NCI-H2196 (cell line): Measurements from ENCODE around the gene SLC5A6.
A peak's percentile ranks its signal among the peaks of the same experiment; 100 is the strongest.

Source experiments
- DNase-seq: peaks from one replicate; lab custom pipeline; 2025; ENCODE audit not compliant: unreplicated experiment; lab: John Stamatoyannopoulos, UW

SLC5A6 gene

GRCh38 chr2:27237341-27237945, 25.4 kb upstream of the SLC5A6 start:
- DNase-seq = no peak

DNA sequence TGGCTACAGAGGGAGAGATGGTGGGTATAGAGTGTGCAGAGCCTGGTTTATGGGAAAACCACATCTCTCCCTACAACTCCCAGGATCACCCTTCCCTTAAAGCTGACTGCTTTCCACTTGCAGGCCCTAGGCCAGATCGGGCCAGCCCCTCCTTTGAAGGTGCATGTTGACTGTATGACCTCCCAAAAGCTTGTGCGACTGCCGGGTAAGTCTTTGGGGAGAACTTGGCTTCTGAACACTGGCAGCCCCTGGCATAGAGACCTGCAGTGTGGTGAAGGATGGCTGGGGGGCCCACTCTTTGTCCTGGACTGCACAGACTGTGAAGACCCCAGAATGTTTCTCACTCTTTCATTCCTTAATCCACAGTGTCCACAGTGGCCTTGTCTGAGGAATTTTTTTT, 24.6 kb upstream of the SLC5A6 start:
- DNase-seq = no peak

DNA sequence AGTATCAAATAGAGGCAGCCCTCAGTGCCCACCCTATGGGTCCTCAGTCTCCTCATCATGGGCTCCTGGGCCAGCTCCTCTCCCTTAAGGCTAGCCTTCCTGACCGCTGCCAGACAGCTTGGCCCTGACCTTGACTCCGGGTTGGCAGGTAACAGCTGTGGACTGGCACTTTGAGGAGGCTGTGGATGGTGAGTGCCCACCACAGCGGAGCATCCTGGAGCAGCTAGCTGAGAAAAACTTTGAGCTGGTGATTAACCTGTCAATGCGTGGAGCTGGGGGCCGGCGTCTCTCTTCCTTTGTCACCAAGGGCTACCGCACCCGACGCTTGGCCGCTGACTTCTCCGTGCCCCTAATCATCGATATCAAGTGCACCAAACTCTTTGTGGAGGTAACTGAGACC, 24.1 kb upstream of the SLC5A6 start:
- no peak for DNase-seq

DNA sequence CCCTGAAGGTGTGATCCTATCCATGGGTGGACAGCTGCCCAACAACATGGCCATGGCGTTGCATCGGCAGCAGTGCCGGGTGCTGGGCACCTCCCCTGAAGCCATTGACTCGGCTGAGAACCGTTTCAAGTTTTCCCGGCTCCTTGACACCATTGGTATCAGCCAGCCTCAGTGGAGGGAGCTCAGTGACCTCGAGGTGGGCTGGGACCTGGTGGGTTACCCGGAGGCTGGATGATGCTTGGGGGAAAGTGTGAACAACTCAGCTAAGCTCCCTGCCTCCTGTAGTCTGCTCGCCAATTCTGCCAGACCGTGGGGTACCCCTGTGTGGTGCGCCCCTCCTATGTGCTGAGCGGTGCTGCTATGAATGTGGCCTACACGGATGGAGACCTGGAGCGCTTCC, 21.3 kb upstream of the SLC5A6 start:
- no peak for DNase-seq

- no peak for DNase-seq
Observed at GRCh38 chr2:27231921-27232320, 19.9 kb upstream of the SLC5A6 start.

DNA sequence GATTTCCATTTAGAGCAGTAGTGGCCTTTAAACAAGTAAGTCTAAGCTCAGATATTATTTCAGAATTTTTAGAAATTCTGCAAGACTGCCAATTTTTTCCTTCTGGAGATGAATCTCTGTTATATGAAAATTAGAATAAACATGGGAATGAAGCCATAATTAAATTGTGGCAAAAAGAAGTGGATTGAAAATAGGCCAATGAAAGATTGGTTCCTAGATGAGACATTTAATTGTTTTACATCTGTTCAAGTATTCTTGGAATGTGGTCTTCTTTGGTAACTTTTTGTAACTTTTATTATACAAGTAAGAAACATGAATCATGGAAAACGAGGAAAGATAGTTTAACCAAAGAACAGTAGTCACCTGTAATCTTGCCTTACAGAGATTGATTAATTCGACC, 15.4 kb upstream of the SLC5A6 start:
- no peak for DNase-seq

- no peak for DNase-seq
Observed at GRCh38 chr2:27225526-27225925, 13.5 kb upstream of the SLC5A6 start.

DNA sequence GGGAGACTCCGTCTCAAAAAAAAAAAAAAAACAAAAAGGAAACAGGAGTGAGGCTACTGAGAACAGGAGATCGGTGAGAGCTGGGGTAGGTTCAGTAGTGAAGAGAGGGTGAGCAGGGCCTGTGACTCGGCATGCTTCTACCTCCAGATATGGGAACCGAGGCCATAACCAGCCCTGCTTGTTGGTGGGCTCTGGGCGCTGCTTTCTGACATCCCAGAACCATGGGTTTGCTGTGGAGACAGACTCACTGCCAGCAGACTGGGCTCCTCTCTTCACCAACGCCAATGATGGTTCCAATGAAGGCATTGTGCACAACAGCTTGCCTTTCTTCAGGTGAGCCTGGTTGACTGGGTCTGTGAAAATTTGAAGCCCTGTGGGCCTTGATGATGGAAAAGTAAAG, 11.3 kb upstream of the SLC5A6 start:
- DNase-seq = no peak

- no peak for DNase-seq
Observed at GRCh38 chr2:27222407-27222806, 10.3 kb upstream of the SLC5A6 start.

DNA sequence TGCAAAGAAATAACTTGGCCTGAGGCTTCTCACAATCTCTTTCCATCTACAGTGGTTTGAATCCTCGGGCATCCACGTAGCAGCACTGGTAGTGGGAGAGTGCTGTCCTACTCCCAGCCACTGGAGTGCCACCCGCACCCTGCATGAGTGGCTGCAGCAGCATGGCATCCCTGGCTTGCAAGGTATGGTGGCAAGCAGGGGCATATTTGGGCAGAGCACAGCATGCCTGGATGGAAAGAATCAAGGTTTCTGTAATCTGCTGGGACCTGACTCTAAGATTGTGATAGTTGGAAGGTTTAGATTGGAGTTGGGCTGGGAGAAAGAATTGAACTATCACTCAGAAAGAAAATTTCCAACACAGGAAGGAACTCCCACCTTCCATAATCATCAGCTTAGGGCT, 9.1 kb upstream of the SLC5A6 start:
- DNase-seq = no peak

DNA sequence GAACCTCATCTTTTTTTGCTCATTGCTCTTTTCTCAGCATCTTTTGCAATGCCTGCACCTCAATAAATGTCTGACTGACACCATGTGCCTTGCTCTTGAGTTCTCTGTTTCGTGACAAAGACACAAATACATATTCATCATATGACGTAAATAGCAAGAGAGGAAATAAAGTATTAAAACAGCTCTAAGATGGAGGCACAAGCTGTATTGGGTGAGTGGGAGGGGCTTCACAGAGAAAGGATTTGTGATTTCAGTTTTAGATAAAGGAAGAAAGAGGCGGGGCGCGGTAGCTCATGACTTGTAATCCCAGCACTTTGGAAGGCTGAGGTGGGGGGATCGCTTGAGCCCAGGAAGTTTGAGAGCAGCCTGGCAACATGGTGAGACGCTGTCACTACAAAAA, 8.0 kb upstream of the SLC5A6 start:
- no peak for DNase-seq

DNA sequence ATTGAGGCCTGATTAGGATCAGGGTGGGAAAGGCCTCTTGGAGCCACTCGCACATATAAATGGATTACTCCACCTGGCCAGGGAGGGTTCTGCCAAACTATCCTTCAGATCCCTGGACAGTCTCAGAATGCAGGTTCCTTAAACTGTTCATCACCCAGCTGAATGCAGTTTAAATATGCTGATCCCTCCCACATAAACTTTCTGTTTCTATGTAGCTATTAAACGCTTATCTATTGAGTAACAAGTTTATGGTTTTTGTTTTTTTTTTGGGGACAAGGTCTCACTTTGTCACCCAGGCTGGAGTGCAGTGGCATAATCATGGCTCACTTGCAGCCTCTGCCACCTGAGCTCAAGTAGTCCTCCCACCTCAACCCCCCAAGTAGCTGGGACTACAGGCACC, 7.0 kb upstream of the SLC5A6 start:
- no peak for DNase-seq

DNA sequence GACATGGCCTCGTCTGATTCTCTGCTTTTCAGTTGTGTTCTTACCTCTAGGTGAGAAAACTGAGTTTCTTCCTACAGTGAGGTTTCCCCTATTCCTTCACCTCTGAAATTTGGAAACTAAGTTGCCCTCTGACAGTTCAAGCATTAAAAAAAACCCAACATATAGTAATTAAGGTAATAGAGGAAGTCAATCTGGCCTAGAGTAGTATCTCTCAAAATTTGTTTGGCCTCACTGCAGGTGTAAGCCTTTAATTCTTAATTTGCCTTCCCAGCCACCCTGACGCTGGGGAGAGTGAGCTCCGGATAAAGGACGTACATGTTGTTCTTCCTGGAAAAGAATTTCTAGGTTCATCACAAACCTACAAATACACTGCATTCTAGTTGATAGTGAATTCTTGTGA, 6.5 kb upstream of the SLC5A6 start:
- DNase-seq = no peak

GRCh38 chr2:27217173-27218121, 5.4 kb upstream of the SLC5A6 start, which contains the start of gene CAD:
Gene CAD, plus strand, starts transcription at chr2:27217369. Its CDS starts 183 bp downstream, at chr2:27217552.
- DNase-seq = peak; percentile 92

- DNase-seq = no peak
Observed at GRCh38 chr2:27216416-27217137, 4.5 kb upstream of the SLC5A6 start.

GRCh38 chr2:27214941-27215340, 2.9 kb upstream of the SLC5A6 start:
- DNase-seq = no peak

DNA sequence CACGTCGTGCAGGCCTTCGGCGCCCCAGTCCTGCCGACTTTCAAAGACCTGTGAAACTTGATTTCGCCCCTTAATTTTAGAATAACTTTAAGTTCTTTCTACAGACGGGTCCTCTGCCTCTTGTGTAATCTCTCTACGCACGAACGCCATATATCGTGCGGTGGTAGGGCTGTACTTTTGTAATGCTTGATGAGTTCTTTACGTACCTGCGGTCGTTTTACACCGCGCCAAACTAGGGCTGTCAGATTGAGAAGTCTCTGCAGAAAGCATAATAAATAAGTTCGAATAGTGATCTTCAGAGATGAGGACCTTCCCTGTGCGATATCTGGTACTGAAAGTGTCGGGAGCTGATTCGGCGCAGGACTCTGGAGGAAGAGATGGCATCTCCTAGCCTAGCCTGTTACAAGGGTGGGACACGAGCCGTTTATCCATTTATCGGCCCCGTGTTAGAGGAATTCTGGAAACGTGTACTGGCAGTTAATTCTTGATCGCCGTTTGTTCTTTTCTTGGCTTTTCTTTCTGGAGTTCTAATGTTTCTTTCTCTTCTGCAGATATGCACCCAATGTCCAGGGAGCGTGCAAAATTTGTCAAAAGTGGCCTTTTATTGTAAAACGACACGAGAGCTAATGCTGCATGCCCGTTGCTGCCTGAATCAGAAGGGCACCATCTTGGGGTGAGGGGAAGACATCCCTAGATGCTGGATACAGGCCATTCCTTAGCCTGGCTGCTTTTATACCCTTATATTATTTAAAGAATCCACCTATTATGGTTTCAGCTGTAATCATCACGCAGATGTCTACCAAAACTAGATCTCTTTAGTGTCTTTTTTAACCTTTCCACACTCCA, 781 bp upstream of the SLC5A6 start:
- peak; percentile 27 for DNase-seq

DNA sequence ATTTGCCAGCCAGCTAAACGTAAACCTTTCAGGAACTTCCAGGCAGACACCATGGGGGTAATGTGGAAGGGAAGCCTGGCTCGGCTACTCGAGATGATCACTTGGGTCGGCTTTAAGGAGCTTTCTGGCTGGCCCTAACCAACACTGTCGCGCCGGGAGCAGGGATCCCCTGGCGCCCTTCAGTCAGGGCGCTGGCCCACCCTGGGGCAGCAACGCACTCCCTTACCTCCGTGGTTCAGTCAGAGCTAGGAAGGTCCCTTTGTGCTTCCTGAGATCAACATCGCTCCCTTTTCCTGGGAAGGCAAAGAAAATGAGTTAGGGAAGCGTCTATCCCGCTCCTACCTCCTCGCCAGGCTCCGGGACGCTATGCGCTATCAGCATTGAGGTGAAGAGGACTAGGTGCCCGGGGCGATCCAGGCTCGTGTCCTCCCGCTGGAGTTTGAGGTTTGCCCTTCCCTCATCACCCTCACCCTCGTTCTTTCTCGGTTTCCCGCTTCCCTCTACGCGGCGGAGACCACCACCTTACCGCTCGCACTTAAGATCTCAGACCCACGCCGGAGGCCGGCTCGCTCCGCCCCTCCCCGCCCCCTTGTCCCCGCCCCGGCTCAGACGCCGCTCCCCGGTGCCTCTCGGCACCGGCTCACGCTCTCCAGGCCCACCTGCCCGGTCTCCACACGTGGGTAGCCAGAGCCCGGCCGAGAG, 676 bp downstream of the SLC5A6 start:
- DNase-seq = no peak

- no peak for DNase-seq
Observed at GRCh38 chr2:27209621-27210401, 2.3 kb downstream of the SLC5A6 start.
